ENCODE results near the gene TECR.
"Not testable (repeated sequence)": the region's sequence is repeated elsewhere in the genome, so short reads cannot be mapped to it uniquely, and the experiment has no call there.

Gene TECR

DNA sequence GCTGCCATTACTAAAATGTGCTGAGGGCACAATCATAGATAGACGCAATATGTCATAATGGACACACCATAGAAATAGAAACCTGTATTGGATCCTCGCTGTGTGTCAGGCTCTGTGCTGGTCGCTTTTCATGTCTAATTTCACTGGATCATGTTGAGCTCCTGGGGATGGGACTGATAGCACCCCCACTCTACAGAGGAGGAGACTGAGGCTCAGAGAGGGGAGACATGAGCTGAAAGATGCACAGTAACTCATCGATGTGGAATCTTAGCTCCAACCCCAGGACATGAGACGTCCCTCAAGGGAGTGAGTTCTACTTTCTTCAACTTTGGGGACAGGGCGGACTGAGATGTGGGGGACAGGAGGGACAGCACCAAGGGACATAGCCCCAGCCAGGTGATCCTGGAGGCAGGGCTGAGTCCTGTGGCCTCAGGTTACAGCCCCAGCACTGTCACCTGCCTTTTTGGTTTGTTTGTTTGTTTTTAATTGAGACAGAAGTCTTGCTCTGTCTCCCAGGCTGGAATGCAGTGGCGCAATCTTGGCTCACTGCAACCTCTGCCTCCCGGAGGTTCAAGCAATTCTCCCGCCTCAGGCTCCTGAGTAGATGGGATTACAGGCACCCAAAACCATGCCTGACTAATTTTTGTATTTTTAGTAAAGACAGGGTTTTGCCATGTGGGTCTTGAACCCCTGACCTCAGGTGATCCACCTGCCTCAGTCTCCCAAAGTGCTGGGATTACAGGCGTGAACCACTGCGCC lies 26.9 kb upstream of the TECR start:
- no peaks in the 10 kb centered on the region for H3K9me2 ChIP-seq (replicated peaks; ENCODE audit: insufficient read depth, low read length)
- no peak overlapping the region for H3K9ac ChIP-seq (ENCODE audit: low read length)
- H3K4me2 ChIP-seq (ENCODE audit: low read depth, low read length, poor library complexity, severe bottlenecking), result no peak overlapping the region
- no peaks in the 10 kb centered on the region for H4K20me1 ChIP-seq (ENCODE audit: low read depth, low read length)
- no peaks in the 10 kb centered on the region for H3F3A ChIP-seq (ENCODE audit: insufficient read depth)
- no peaks in the 10 kb centered on the region for H3K9me3 ChIP-seq (ENCODE audit: insufficient read depth, low read length)
- H3K27me3 ChIP-seq (ENCODE audit: low read length), result no peaks in the 10 kb centered on the region
- no peaks in the 10 kb centered on the region for H3K79me2 ChIP-seq (ENCODE audit: insufficient read depth, low read length)
- H3K27ac ChIP-seq (ENCODE audit: low read depth, low read length), result no peak overlapping the region
- TF ChIP-seq, protein P1, sequence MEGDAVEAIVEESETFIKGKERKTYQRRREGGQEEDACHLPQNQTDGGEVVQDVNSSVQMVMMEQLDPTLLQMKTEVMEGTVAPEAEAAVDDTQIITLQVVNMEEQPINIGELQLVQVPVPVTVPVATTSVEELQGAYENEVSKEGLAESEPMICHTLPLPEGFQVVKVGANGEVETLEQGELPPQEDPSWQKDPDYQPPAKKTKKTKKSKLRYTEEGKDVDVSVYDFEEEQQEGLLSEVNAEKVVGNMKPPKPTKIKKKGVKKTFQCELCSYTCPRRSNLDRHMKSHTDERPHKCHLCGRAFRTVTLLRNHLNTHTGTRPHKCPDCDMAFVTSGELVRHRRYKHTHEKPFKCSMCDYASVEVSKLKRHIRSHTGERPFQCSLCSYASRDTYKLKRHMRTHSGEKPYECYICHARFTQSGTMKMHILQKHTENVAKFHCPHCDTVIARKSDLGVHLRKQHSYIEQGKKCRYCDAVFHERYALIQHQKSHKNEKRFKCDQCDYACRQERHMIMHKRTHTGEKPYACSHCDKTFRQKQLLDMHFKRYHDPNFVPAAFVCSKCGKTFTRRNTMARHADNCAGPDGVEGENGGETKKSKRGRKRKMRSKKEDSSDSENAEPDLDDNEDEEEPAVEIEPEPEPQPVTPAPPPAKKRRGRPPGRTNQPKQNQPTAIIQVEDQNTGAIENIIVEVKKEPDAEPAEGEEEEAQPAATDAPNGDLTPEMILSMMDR (IDR thresholded peaks at IDR 0.05; ENCODE audit: insufficient read depth, low read length, poor library complexity, severe bottlenecking), result no peak
- no peak for TF ChIP-seq EZH2phosphoT487 (conservative IDR thresholded peaks at IDR 0.05; ENCODE audit: low read length)
- no peak overlapping the region for H2AFZ ChIP-seq (ENCODE audit: low read depth, low read length, severe bottlenecking)
- H3K36me3 ChIP-seq (ENCODE audit: low read length), result no peaks in the 10 kb centered on the region
- no peak overlapping the region for H3K4me3 ChIP-seq (ENCODE audit: insufficient read depth, low read length, poor library complexity, severe bottlenecking)

DNA sequence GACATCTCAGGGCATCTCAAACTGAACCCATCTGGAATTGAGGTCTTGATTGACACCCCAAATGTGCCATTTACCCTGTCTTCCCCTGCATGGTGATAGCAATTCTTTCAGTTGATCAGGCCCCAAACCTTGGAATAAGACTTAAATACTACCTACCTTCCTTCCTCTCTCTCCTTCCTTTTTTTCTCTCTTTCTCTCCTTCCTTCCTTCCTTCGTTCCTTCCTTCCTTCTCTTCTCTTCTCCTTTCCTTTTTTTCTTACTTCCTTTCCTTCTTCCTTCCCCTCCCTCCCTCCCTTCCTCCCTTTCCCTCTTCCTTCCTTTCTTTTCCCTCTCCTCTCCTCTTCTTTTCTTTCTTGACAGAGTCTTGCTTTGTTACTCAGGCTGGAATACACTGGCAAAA lies 26.1 kb upstream of the TECR start:
- H3K27ac ChIP-seq (ENCODE audit: low read depth, low read length), result no peak overlapping the region
- no peak overlapping the region for H3K4me3 ChIP-seq (ENCODE audit: insufficient read depth, low read length, poor library complexity, severe bottlenecking)
- H3K79me2 ChIP-seq (ENCODE audit: insufficient read depth, low read length), result no peaks in the 10 kb centered on the region
- no peaks in the 10 kb centered on the region for H3F3A ChIP-seq (ENCODE audit: insufficient read depth)
- TF ChIP-seq EZH2phosphoT487 (conservative IDR thresholded peaks at IDR 0.05; ENCODE audit: low read length), result no peak
- TF ChIP-seq, protein P1 (IDR thresholded peaks at IDR 0.05; ENCODE audit: insufficient read depth, low read length, poor library complexity, severe bottlenecking), result no peak
- no peak overlapping the region for H3K4me2 ChIP-seq (ENCODE audit: low read depth, low read length, poor library complexity, severe bottlenecking)
- H2AFZ ChIP-seq (ENCODE audit: low read depth, low read length, severe bottlenecking), result no peak overlapping the region
- H3K9ac ChIP-seq (ENCODE audit: low read length), result no peak overlapping the region
- no peaks in the 10 kb centered on the region for H3K9me3 ChIP-seq (ENCODE audit: insufficient read depth, low read length)
- H3K36me3 ChIP-seq (ENCODE audit: low read length), result no peaks in the 10 kb centered on the region
- H3K9me2 ChIP-seq (replicated peaks; ENCODE audit: insufficient read depth, low read length), result no peaks in the 10 kb centered on the region
- no peaks in the 10 kb centered on the region for H4K20me1 ChIP-seq (ENCODE audit: low read depth, low read length)
- no peaks in the 10 kb centered on the region for H3K27me3 ChIP-seq (ENCODE audit: low read length)

DNA sequence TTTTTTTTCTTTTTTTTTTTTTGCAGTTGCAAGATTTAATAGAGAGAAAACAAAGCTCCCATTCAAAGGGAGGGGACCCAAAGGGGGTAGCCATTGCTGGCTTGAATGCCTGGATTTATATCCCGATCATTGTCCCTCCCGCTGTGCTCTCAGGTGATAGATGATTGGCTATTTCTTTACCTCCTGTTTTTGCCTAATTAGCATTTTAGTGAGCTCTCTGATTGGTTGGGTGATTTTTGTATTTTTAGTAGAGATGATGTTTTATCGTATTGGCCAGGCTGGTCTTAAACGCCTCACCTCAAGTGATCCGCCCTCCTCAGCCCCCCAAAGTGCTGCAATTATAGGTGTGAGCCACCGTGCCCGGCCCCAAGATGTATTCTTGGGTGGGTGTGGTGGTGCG lies 24.8 kb upstream of the TECR start:
- not testable (repeated sequence) for H3K9me2 ChIP-seq (replicated peaks; ENCODE audit: insufficient read depth, low read length); H3K9ac ChIP-seq (ENCODE audit: low read length); H2AFZ ChIP-seq (ENCODE audit: low read depth, low read length, severe bottlenecking); H3K36me3 ChIP-seq (ENCODE audit: low read length); H3F3A ChIP-seq (ENCODE audit: insufficient read depth); H3K4me2 ChIP-seq (ENCODE audit: low read depth, low read length, poor library complexity, severe bottlenecking); H4K20me1 ChIP-seq (ENCODE audit: low read depth, low read length); H3K79me2 ChIP-seq (ENCODE audit: insufficient read depth, low read length); H3K9me3 ChIP-seq (ENCODE audit: insufficient read depth, low read length); H3K4me3 ChIP-seq (ENCODE audit: insufficient read depth, low read length, poor library complexity, severe bottlenecking); H3K27ac ChIP-seq (ENCODE audit: low read depth, low read length); H3K27me3 ChIP-seq (ENCODE audit: low read length)

DNA sequence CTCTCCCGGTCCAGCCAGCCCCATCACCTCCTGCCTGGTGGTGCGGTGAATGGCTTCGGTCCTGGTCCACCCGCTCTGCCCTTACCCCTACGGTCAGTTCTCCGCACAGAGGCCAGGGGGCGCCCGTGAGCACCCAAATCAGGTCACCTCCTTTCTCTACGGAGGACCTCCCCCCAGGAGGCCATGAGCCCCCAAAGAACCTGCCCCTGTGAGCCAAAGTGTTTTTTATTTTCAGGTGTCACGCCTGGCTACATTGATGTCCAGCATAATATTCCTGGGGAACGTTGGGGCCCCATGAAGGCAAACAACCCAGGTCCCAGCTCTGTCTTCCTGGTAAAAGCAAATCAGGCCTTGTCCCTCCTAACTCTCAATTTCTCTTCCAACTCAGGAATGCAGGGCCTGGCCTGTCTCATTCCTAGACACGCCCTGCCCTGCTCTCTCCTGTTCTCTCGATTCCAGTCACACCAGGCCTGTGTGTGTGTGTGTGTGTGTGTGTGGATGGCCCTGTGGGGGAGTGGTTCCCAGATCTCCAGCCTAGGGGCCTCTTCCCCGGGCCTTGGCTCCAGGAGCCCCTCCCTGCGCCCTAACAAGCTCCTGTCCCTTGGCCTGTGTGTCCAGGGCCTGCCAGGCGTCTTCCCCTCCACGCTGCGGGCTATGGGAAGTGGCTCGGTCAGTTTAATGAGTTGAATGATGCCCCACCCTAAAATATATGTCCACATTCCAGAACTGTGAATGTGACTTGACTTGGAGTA lies 23.7 kb upstream of the TECR start:
- Histone ChIP-seq H2AFZ (ENCODE audit: low read depth, low read length, severe bottlenecking) (no peak overlapping the region), H3F3A (ENCODE audit: insufficient read depth) (no peaks in the 10 kb centered on the region), H3K27ac (ENCODE audit: low read depth, low read length) (no peak overlapping the region), H3K9ac (ENCODE audit: low read length) (no peak overlapping the region), H4K20me1 (ENCODE audit: low read depth, low read length) (no peaks in the 10 kb centered on the region), H3K4me2 (ENCODE audit: low read depth, low read length, poor library complexity, severe bottlenecking) (no peak overlapping the region), H3K79me2 (ENCODE audit: insufficient read depth, low read length) (no peaks in the 10 kb centered on the region), H3K9me2 (replicated peaks; ENCODE audit: insufficient read depth, low read length) (no peaks in the 10 kb centered on the region), H3K9me3 (ENCODE audit: insufficient read depth, low read length) (no peaks in the 10 kb centered on the region), H3K4me3 (ENCODE audit: insufficient read depth, low read length, poor library complexity, severe bottlenecking) (no peak overlapping the region), H3K27me3 (ENCODE audit: low read length) (no peaks in the 10 kb centered on the region), H3K36me3 (ENCODE audit: low read length) (no peaks in the 10 kb centered on the region)
- TF ChIP-seq, protein P1 (IDR thresholded peaks at IDR 0.05; ENCODE audit: insufficient read depth, low read length, poor library complexity, severe bottlenecking), result peak; percentile 79
- TF ChIP-seq EZH2phosphoT487 (conservative IDR thresholded peaks at IDR 0.05; ENCODE audit: low read length), result no peak
